Breast epithelium (tissue), 4 donors: ENCODE results near the gene NLRP9. TPM values are rescaled to one million over a fixed set of nuclear protein-coding genes. Genes with fewer than 3 reads are reported as not detected.

Experiments used
- DNase-seq, 2 donors: peaks; one replicate each; pipeline ENCODE4 v3.0.0-alpha.2; 2019; ENCODE audit warnings: low spot score in 2 of 2
- H3K27ac ChIP-seq, 2 donors: fragments of 200-600 bp; sonication (generic) in 1 of 2; one replicate each; pipeline ENCODE4 v1.5.1; 2016 to 2019; ENCODE audit warnings: mild to moderate bottlenecking in 1 of 2
- H3K27me3 ChIP-seq, 2 donors: fragments of 200-600 bp; sonication (generic) in 1 of 2; one replicate each; pipeline versions ENCODE4 v1.5.1 to v1.6.0; 2017 to 2019; ENCODE audit warnings: control low read depth in 1 of 2, mild to moderate bottlenecking in 1 of 2
- H3K36me3 ChIP-seq: fragments of 200-600 bp; one replicate; pipeline ENCODE4 v1.5.1; 2019
- H3K4me1 ChIP-seq, 2 donors: fragments of 200-600 bp; sonication (generic); one replicate each; pipeline ENCODE4 v1.5.1; 2016 to 2019; ENCODE audit warnings: control low read depth in 1 of 2
- H3K4me3 ChIP-seq, 3 donors: fragments of 200-600 bp; sonication (generic); 1 replicate in 2 of 3; 2 replicates in 1 of 3; pipeline ENCODE4 v1.5.1; 2016 to 2019; ENCODE audit warnings: mild to moderate bottlenecking in 3 of 3, moderate library complexity in 2 of 3
- H3K9me3 ChIP-seq, 2 donors: fragments of 200-600 bp; sonication (generic) in 1 of 2; one replicate each; pipeline ENCODE4 v1.5.1; 2016 to 2019; ENCODE audit warnings: control low read depth in 1 of 2
- CTCF ChIP-seq, 3 donors: fragments of 450-650 bp; IDR thresholded peaks; one replicate each; pipeline ENCODE4 v1.5.1; 2016 to 2017; ENCODE audit warnings: antibody characterized with exemption in 3 of 3, mild to moderate bottlenecking in 3 of 3, moderate library complexity in 3 of 3
- POLR2A ChIP-seq: fragments of 450-650 bp; IDR thresholded peaks from one replicate; pipeline ENCODE4 v1.6.1; 2016; ENCODE audit warnings: antibody characterized with exemption, mild to moderate bottlenecking, moderate library complexity
- POLR2AphosphoS5 ChIP-seq, 3 donors: sonication (generic); formaldehyde crosslinking; IDR thresholded peaks; one replicate each; pipeline ENCODE4 v1.6.1; 2017; ENCODE audit warnings: antibody characterized with exemption in 3 of 3
- intact Hi-C: fragments of 100-400 bp; cut with DNase I; formaldehyde crosslinking; loops from one replicate; pipeline ENCODE4 v1.15.1; 2023; ENCODE audit warnings: low total_unique reads
- total RNA-seq, 3 donors: library from RNA; depleted of rRNA; stranded (reverse); fragments of >200 nt; gene quantifications; one replicate each; pipeline ENCODE4 v1.1.0, GENCODE V29; 2016

The NLRP9 gene
- total RNA-seq, 3 donors from 2014 or later, result not detected

GRCh38 chr19:55674841-55675660 lies 63.2 kb downstream of the NLRP9 start, which contains the start of gene EPN1:
Gene EPN1, plus strand, starts transcription at chr19:55675226. Its CDS starts 3,402 bp downstream, at chr19:55678628.
- H3K36me3 ChIP-seq, result peaks cover 6% of the 10 kb centered on the region
- intact Hi-C loops, result no loop called here

GRCh38 chr19:55674459-55674840 lies 63.8 kb downstream of the NLRP9 start:
- peaks cover 0 to 26% of the 10 kb centered on the region in 2 donors for H3K4me1 ChIP-seq

More at GRCh38 chr19:55674841-55675660, 63.2 kb downstream of the NLRP9 start, which contains the start of gene EPN1:
- Histone ChIP-seq H3K4me3 (peak within 1 kb of the TSS; percentile 77 to 100 (median 98)), H3K27ac (peak within 1 kb of the TSS; percentile 91 to 96), H3K4me1 (peaks cover 0 to 26% of the 10 kb centered on the region in 2 donors), H3K27me3 (no peaks in the 10 kb centered on the region), H3K9me3 (no peaks in the 10 kb centered on the region)
- TF ChIP-seq CTCF (IDR thresholded peaks at IDR 0.05) (no peak), POLR2A (no peak), POLR2AphosphoS5 (IDR thresholded peaks at IDR 0.05) (peak; percentile 61 to 87 (median 63))
- DNase-seq, result peak; percentile 91 to 96

GRCh38 chr19:55673889-55674288 lies 64.3 kb downstream of the NLRP9 start:
- no peaks in the 10 kb centered on the region for H3K9me3 ChIP-seq
- no peak for DNase-seq
- TF ChIP-seq CTCF (IDR thresholded peaks at IDR 0.05) (no peak), POLR2A (no peak), POLR2AphosphoS5 (IDR thresholded peaks at IDR 0.05) (no peak)
- no peaks in the 10 kb centered on the region for H3K27me3 ChIP-seq
- intact Hi-C loops, result no loop called here
- peak overlapping the region; percentile 91 to 96 for H3K27ac ChIP-seq
- H3K36me3 ChIP-seq, result peaks cover 17% of the 10 kb centered on the region
- H3K4me3 ChIP-seq, result no peak overlapping the region
- peaks cover 0 to 26% of the 10 kb centered on the region in 2 donors for H3K4me1 ChIP-seq

More at GRCh38 chr19:55674459-55674840, 63.8 kb downstream of the NLRP9 start:
- peaks cover 12% of the 10 kb centered on the region for H3K36me3 ChIP-seq
- DNase-seq, result no peak
- no peak for TF ChIP-seq POLR2A
- TF ChIP-seq CTCF (IDR thresholded peaks at IDR 0.05), result no peak
- TF ChIP-seq POLR2AphosphoS5 (IDR thresholded peaks at IDR 0.05), result no peak
- H3K27me3 ChIP-seq, result no peaks in the 10 kb centered on the region
- no peaks in the 10 kb centered on the region for H3K9me3 ChIP-seq
- peak overlapping the region; percentile 91 to 96 for H3K27ac ChIP-seq
- peak overlapping the region; percentile 77 to 100 (median 98) for H3K4me3 ChIP-seq
- intact Hi-C loops, result no loop called here

GRCh38 chr19:55673465-55673864 lies 64.7 kb downstream of the NLRP9 start:
- H3K4me3 ChIP-seq, result no peak overlapping the region
- H3K36me3 ChIP-seq, result peaks cover 15% of the 10 kb centered on the region
- H3K27ac ChIP-seq, result no peak overlapping the region
- H3K4me1 ChIP-seq, result peaks cover 0 to 26% of the 10 kb centered on the region in 2 donors
- TF ChIP-seq POLR2AphosphoS5 (IDR thresholded peaks at IDR 0.05) (no peak), CTCF (IDR thresholded peaks at IDR 0.05) (no peak), POLR2A (no peak)
- no peaks in the 10 kb centered on the region for H3K9me3 ChIP-seq
- H3K27me3 ChIP-seq, result no peaks in the 10 kb centered on the region
- DNase-seq, result no peak
- intact Hi-C loops, result no loop called here

- Histone ChIP-seq H3K27ac (no peak overlapping the region), H3K9me3 (no peaks in the 10 kb centered on the region), H3K4me1 (peaks cover 0 to 22% of the 10 kb centered on the region in 2 donors), H3K27me3 (no peaks in the 10 kb centered on the region), H3K4me3 (no peak overlapping the region), H3K36me3 (peaks cover 13% of the 10 kb centered on the region)
- no peak for DNase-seq
- no peak for TF ChIP-seq CTCF (IDR thresholded peaks at IDR 0.05)
- TF ChIP-seq POLR2AphosphoS5 (IDR thresholded peaks at IDR 0.05), result no peak
- no peak for TF ChIP-seq POLR2A
- intact Hi-C loops, result no loop called here
These were observed 65.8 kb downstream of the NLRP9 start for GRCh38 chr19:55672418-55672817.
